ENCODE measurements around the gene LAMB1. TPM values are rescaled to one million over a fixed set of nuclear protein-coding genes. Genes with fewer than 3 reads are reported as not detected.

The LAMB1 gene
- total and polyA plus RNA-seq, 2 experiments from 2014 or later = 31.8 to 34.0 TPM

DNA sequence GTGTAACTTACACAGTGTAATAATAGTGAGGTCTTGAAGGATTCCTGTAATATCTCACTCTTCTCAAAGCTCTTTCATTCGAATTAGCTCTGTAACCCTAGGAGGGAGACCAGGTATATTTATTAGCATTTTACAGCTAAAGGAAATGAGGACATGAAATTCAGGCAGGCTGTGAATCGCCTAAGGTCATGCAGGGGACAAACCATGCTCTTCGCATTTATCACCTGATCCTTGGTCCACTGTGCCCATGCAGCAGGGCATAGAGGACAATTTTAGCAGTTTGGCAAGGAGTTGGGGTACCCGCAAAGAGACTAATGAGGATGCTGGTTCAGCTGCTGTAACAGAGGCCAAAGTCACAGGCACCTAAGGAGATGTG, 14.8 kb upstream of the LAMB1 start:
- Histone ChIP-seq H3K27ac (no peak overlapping the region), H3K36me3 (no peaks in the 10 kb centered on the region), H3K9me3 (ENCODE audit: low read depth) (no peaks in the 10 kb centered on the region), H3K27me3 (no peaks in the 10 kb centered on the region), H3K4me1 (ENCODE audit: low read depth) (peaks cover 18% of the 10 kb centered on the region), H3K4me3 (no peak overlapping the region)
- TF ChIP-seq, protein P1, sequence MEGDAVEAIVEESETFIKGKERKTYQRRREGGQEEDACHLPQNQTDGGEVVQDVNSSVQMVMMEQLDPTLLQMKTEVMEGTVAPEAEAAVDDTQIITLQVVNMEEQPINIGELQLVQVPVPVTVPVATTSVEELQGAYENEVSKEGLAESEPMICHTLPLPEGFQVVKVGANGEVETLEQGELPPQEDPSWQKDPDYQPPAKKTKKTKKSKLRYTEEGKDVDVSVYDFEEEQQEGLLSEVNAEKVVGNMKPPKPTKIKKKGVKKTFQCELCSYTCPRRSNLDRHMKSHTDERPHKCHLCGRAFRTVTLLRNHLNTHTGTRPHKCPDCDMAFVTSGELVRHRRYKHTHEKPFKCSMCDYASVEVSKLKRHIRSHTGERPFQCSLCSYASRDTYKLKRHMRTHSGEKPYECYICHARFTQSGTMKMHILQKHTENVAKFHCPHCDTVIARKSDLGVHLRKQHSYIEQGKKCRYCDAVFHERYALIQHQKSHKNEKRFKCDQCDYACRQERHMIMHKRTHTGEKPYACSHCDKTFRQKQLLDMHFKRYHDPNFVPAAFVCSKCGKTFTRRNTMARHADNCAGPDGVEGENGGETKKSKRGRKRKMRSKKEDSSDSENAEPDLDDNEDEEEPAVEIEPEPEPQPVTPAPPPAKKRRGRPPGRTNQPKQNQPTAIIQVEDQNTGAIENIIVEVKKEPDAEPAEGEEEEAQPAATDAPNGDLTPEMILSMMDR (IDR thresholded peaks at IDR 0.05; ENCODE audit: low read depth, low read length) = no peak
- DNase-seq (ENCODE audit: low read depth in 1 of 2, low spot score in 1 of 2) = peak in 1 of 2 donors; percentile 20

DNA sequence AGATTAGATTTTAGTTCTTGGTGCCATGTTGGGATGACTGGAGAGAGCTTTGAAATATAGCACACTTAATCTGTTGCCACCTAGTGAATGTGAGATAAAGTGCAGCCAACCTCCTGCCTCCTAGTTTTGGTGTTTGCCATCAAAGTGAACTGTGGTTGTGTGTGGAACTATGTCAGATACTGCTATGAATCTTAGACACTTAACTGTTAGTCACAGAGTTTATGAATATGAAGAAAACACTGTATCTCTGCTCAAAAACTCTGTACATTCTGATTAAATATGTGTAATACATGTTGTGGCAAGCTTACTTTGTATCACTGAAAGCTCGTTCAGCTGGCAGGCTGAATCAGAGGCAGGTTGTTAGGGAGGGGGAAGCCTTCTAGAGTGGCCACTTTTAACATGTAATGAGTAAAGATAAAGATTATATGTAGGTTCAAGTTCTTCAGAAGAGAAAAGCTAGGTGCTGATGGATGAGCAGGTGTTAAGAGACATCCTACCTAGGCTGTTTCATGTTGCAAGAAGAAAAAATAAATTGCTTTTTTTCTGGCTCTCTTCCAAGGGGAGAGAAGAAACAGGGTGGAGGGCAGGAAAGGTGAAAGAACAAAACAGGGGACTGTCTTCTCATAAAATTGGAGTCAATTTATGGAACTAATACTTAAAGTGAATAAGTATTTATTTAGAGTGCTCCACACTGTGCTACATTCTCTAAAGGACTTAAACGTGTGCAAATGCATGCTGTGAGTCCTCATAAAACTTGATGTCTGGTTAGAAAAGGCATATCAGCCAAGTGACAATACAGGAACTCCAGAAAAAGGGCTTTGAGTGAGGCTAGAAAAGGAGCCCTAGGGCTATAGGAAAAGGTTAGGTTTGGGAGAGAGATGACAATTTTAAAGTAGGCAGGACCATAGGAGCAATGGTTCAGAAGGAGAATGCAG, 14.1 kb upstream of the LAMB1 start:
- TF ChIP-seq, protein P1 (IDR thresholded peaks at IDR 0.05; ENCODE audit: low read depth, low read length) = peak; percentile 52
- Histone ChIP-seq H3K4me1 (ENCODE audit: low read depth) (peaks cover 25% of the 10 kb centered on the region), H3K9me3 (ENCODE audit: low read depth) (no peaks in the 10 kb centered on the region), H3K4me3 (no peak overlapping the region), H3K27me3 (no peaks in the 10 kb centered on the region), H3K36me3 (no peaks in the 10 kb centered on the region), H3K27ac (peak overlapping the region; percentile 20)
- peak; percentile 56 to 80 for DNase-seq (ENCODE audit: low read depth in 1 of 2, low spot score in 1 of 2)

DNA sequence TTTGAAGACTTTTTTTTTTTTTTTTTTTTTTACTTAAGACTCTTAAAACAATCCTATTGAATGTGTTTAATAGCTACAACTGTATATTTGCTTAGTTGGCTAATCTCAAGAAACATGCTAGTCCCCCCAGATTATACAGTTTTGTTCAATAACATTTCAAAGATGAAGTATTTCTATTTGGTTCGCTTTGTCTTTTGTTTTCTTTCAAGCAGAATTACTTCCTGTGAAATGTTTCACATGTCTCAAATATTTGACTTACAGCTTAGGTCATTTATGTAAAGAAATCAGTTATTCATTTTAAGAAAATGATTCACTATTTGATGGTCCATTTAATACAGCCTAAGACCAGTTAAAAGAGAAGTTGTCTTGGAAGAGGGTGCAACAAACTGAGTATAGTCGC, 12.8 kb upstream of the LAMB1 start:
- H3K4me3 ChIP-seq = no peak overlapping the region
- no peaks in the 10 kb centered on the region for H3K27me3 ChIP-seq
- TF ChIP-seq, protein P1 (IDR thresholded peaks at IDR 0.05; ENCODE audit: low read depth, low read length) = no peak
- DNase-seq (ENCODE audit: low read depth in 1 of 2, low spot score in 1 of 2) = no peak
- H3K4me1 ChIP-seq (ENCODE audit: low read depth) = peaks cover 33% of the 10 kb centered on the region
- H3K9me3 ChIP-seq (ENCODE audit: low read depth) = no peaks in the 10 kb centered on the region
- H3K27ac ChIP-seq = no peak overlapping the region
- no peaks in the 10 kb centered on the region for H3K36me3 ChIP-seq

DNA sequence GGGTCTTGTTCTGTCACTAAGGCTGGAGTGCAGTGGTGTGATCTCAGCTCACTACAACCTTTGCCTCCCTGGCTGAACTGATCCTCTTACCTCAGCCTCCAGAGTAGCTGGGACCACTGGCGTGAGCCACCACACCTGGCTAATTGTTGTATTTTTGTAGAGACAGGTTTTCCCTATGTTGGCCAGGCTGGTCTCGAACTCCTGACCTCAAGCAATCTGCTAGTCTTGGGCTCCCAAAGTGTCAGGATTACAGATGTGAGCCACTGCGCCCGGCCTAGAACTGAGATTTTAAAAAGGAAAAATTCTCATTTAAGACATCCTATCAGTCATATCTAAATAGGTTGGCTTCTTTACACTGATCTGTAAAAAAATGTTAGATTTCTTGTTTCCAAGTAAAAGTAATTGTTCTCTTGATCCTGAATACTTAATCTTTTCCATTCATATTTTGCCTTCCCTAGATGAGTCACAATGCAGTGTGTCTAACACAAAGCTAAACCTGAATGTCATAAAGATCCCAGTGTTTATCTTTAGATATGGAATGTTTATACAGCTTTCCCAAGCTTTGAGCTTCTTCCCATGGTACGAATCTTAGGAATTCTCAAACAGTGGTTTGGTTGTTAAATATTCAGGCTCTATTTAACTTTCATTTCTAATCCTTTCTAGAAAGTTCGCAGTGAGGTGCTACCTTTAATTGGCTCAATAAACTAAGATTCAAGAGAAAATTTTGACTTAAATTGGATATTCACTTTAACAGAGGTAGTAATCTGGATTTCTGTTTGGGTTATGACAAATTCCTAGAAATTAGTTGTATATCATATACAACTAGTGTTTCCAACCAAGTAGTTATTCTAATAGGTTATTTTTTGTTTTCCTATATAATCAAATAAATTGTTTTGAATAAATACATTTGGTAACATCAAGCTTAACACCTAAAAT, 12.1 kb upstream of the LAMB1 start:
- no peak overlapping the region for H3K27ac ChIP-seq
- TF ChIP-seq, protein P1 (IDR thresholded peaks at IDR 0.05; ENCODE audit: low read depth, low read length) = no peak
- DNase-seq (ENCODE audit: low read depth in 1 of 2, low spot score in 1 of 2) = peak in 1 of 2 donors; percentile 70

DNA sequence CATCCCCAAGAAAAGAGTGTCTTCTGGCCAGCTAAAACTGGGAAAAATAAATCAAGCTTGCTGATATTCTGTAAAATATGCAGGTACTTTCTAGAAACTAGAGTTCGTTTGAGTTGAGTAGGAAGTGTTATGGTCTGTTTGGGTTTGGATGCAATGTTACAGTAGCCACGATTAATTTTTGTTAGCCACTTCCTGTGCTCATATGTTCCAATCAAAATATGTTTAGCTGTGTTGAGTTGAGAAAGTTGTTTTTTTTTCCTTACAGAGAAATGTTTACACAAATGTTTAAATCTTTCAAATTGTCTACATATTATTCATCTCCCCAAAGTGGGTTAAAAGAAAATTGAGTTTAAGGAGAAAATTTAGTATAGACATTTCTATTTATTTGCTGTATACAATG, 11.3 kb upstream of the LAMB1 start:
- no peak overlapping the region for H3K27ac ChIP-seq
- no peak for DNase-seq (ENCODE audit: low read depth in 1 of 2, low spot score in 1 of 2)
- TF ChIP-seq, protein P1 (IDR thresholded peaks at IDR 0.05; ENCODE audit: low read depth, low read length) = no peak
- H3K4me1 ChIP-seq (ENCODE audit: low read depth) = peaks cover 44% of the 10 kb centered on the region
- no peaks in the 10 kb centered on the region for H3K36me3 ChIP-seq
- H3K4me3 ChIP-seq = no peak overlapping the region
- H3K27me3 ChIP-seq = no peaks in the 10 kb centered on the region
- no peaks in the 10 kb centered on the region for H3K9me3 ChIP-seq (ENCODE audit: low read depth)

More for the DNA sequence above, 12.1 kb upstream of the LAMB1 start:
- Histone ChIP-seq H3K4me1 (ENCODE audit: low read depth) (peaks cover 40% of the 10 kb centered on the region), H3K9me3 (ENCODE audit: low read depth) (no peaks in the 10 kb centered on the region), H3K36me3 (no peaks in the 10 kb centered on the region), H3K27me3 (no peaks in the 10 kb centered on the region), H3K4me3 (no peak overlapping the region)

Data from cardiac muscle cell (in vitro differentiated cells and primary cell).